ENCODE measurements around the gene TRIM10. TPM values are rescaled to one million over a fixed set of nuclear protein-coding genes. Genes with fewer than 3 reads are reported as not detected.
A peak's percentile ranks its signal among the peaks of the same experiment; 100 is the strongest.
"Not testable (repeated sequence)": the region's sequence is repeated elsewhere in the genome, so short reads cannot be mapped to it uniquely, and the experiment has no call there.

Gene TRIM10
- total and polyA plus RNA-seq, 3 donors from 2014 or later, result 0.17 to 0.25 TPM; not detected in 1

- H3K4me1 ChIP-seq, result peaks cover 6% of the 10 kb centered on the region
- DNase-seq, result no peak
- peak overlapping the region in 1 of 2 donors; percentile 44 for H3K4me3 ChIP-seq
- H3K27me3 ChIP-seq, result no peaks in the 10 kb centered on the region
- no peak for TF ChIP-seq POLR2A (IDR thresholded peaks at IDR 0.05)
- no peaks in the 10 kb centered on the region for H3K36me3 ChIP-seq (ENCODE audit: low read depth, missing control alignments)
- 68 to 87% methylated on average over 4 of the region's 4 CpGs for WGBS, 2 donors
- no peak overlapping the region for H3K27ac ChIP-seq
- intact Hi-C loops (cut with DNase I; ENCODE audit: low total_unique reads), result no loop called here
- no peaks in the 10 kb centered on the region for H3K9me3 ChIP-seq
Observed at GRCh38 chr6:30172681-30173080, 11.7 kb upstream of the TRIM10 start.

- Histone ChIP-seq H3K27me3 (no peaks in the 10 kb centered on the region), H3K9me3 (no peaks in the 10 kb centered on the region), H3K27ac (no peak overlapping the region), H3K4me1 (peaks cover 6% of the 10 kb centered on the region), H3K36me3 (ENCODE audit: low read depth, missing control alignments) (no peaks in the 10 kb centered on the region), H3K4me3 (peak overlapping the region; percentile 15 to 44)
- DNase-seq, result peak; percentile 52
- WGBS, 2 donors, result 7 to 8% methylated on average over 25 to 62 of the region's 62 CpGs
- intact Hi-C loops (cut with DNase I; ENCODE audit: low total_unique reads), result no loop called here
- TF ChIP-seq POLR2A (IDR thresholded peaks at IDR 0.05), result no peak
- no peak for TF ChIP-seq CTCF (IDR thresholded peaks at IDR 0.05)
Observed at GRCh38 chr6:30171677-30172471, 10.9 kb upstream of the TRIM10 start.

- Histone ChIP-seq H3K36me3 (ENCODE audit: low read depth, missing control alignments) (no peaks in the 10 kb centered on the region), H3K27ac (no peak overlapping the region), H3K4me1 (peaks cover 6% of the 10 kb centered on the region), H3K9me3 (no peaks in the 10 kb centered on the region), H3K27me3 (no peaks in the 10 kb centered on the region), H3K4me3 (no peak overlapping the region)
- intact Hi-C loops (cut with DNase I; ENCODE audit: low total_unique reads), result no loop called here
- 38 to 40% methylated on average over 7 of the region's 7 CpGs for WGBS, 2 donors
- peak; percentile 55 to 64 (median 59) for TF ChIP-seq CTCF (IDR thresholded peaks at IDR 0.05)
- no peak for TF ChIP-seq POLR2A (IDR thresholded peaks at IDR 0.05)
- DNase-seq, result no peak
Observed at GRCh38 chr6:30169658-30170614, 8.9 kb upstream of the TRIM10 start.

GRCh38 chr6:30168741-30169140 is 7.7 kb upstream of the TRIM10 start:
- no peak overlapping the region for H3K27ac ChIP-seq
- no peak for TF ChIP-seq CTCF (IDR thresholded peaks at IDR 0.05)
- TF ChIP-seq POLR2A (IDR thresholded peaks at IDR 0.05), result no peak
- no peak for DNase-seq
- no peak overlapping the region for H3K4me3 ChIP-seq
- H3K27me3 ChIP-seq, result no peaks in the 10 kb centered on the region
- intact Hi-C loops (cut with DNase I; ENCODE audit: low total_unique reads), result no loop called here
- H3K36me3 ChIP-seq (ENCODE audit: low read depth, missing control alignments), result no peaks in the 10 kb centered on the region
- WGBS, 2 donors, result 68 to 79% methylated on average over 1 of the region's 1 CpG
- peaks cover 6% of the 10 kb centered on the region for H3K4me1 ChIP-seq
- H3K9me3 ChIP-seq, result no peaks in the 10 kb centered on the region

GRCh38 chr6:30167101-30167500 is 6.1 kb upstream of the TRIM10 start:
- Histone ChIP-seq H3K27me3 (no peaks in the 10 kb centered on the region), H3K27ac (no peak overlapping the region), H3K36me3 (ENCODE audit: low read depth, missing control alignments) (no peaks in the 10 kb centered on the region), H3K4me1 (peaks cover 5% of the 10 kb centered on the region), H3K4me3 (no peak overlapping the region), H3K9me3 (no peaks in the 10 kb centered on the region)
- intact Hi-C loops (cut with DNase I; ENCODE audit: low total_unique reads), result no loop called here
- WGBS, 2 donors, result 68 to 78% methylated on average over 6 of the region's 6 CpGs
- TF ChIP-seq POLR2A (IDR thresholded peaks at IDR 0.05) (no peak), CTCF (IDR thresholded peaks at IDR 0.05) (no peak)
- DNase-seq, result no peak

GRCh38 chr6:30165238-30165637 is 4.2 kb upstream of the TRIM10 start:
- intact Hi-C loops (cut with DNase I; ENCODE audit: low total_unique reads), result not testable (repeated sequence)

More at GRCh38 chr6:30165238-30165637, 4.2 kb upstream of the TRIM10 start:
- not testable (repeated sequence) for H3K4me1 ChIP-seq; H3K9me3 ChIP-seq; DNase-seq; H3K36me3 ChIP-seq (ENCODE audit: low read depth, missing control alignments); H3K27ac ChIP-seq; H3K4me3 ChIP-seq; H3K27me3 ChIP-seq
- 79 to 96% methylated on average over 1 of the region's 1 CpG for WGBS, 2 donors
